HG02763 (cell line): ENCODE data around the gene RBBP4.

ENCODE experiments used
- ATAC-seq: cut with Tn5 transposase; IDR thresholded peaks from one replicate; pipeline ENCODE4 v1.9.1; 2021; ENCODE audit warnings: mild to moderate bottlenecking, moderate library complexity; ENCODE audit not compliant: unreplicated experiment

The RBBP4 gene

DNA sequence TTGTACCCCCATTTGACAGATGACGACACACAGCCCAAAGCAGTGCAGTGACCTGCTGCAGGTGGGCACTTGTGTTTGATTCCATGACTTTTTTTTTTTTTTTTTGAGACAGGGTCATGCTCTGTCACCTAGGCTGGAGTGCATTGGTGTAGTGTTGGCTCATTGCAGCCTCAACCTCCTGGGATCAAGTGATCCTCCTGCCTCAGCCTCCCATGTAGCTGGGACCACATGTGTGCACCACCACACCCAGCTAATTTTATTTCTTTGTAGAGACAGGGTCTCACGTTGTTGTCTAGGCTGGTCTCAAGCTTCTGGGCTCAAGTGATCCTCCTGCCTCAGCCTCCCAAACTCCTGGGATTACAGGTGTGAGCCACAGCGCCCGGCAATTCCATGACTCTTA, 66.5 kb downstream of the RBBP4 start:
- ATAC-seq, result no peak

GRCh38 chr1:32718036-32718435, 67.0 kb downstream of the RBBP4 start:
- no peak for ATAC-seq

DNA sequence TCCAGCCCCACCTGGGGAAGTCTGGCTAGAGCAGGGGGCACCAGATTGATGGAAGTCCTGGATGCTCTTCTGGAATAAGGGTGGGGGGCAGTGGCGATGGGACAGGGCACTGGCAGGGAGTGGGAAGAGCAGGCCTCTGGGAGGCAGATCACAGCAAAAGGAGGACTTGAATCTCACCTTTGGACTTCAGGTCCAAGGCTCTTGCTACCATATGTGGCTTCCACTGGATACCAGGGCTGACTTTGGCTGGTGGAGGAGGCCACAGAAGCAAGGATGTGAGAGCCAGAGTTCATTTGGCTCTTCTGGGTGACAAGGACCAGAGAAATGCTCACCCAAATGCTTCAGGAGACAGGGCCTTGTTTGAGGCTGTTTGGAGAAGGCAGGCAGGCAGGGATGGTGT, 67.5 kb downstream of the RBBP4 start:
- no peak for ATAC-seq

DNA sequence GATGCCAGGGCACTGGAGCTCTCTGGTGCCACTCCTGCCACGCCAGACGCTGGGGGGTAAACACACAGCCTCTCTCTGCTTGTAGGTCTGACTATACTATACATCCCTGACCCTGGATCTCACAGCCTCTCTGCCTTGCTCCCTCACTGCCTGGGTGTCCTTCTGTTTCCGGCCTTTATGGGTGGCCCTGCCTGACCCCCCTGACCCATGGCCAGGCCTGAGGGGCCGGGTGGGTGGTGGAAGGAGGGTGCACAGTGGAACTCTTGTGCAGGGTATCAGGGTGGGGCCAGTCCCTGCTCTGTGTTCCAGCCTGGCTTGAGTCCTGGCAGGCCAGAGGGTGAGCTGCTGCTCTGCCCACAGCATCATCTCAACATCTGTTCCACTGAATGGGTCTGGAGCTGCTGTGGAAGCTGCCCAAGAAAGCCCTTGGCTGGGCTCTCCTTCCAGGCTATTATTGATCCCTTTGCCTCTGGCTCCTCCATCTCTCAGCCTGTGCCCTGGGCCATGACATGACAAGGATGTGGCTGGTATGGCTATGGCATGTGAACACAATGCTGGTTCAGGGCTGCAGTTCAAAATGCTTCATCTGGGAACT, 68.8 kb downstream of the RBBP4 start:
- ATAC-seq, result no peak

DNA sequence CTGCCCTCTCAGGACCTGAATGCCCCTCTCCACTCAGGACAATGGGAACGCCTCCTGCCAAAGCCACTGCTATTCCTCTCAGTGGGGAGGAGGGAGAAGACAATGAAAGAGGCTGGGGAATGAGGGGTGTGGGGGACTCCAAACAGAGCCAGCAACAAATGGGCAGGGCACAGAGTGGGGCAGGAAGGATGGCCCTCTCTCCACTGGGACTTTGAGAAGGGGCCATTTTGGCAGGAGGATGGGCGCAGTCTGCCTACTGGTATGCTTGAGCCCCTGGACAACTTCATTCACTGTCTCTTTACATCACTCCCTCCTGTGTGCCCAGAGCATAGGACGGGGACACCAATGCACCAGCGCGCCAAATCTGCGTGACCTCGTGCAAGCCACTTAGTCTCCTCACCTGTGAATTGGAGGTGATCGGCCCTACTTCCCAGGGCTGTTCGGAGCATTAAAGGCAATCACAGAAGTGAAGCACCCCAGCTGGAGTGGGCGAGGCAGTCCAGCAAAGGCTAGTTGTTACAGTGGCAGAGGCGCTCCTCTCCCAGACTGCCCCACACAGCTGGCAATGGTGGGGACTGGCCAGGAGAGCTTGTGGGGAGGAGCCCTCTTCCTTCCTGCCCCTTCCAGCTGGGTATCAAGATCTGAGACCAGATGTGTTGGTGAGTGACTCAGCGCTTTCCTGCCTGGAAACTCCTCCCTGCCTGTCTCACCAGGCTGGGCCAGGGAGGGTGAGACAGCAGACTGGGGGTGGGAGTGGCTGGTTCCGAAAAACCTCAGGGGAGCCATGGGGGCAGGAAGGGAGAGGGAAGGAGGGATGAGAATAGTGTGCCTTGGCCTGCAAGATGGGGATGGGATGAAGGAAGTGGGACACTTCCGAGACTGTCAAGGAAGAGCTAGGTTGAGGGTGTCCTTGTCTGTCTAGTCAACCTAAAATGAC, 73.9 kb downstream of the RBBP4 start:
- no peak for ATAC-seq

DNA sequence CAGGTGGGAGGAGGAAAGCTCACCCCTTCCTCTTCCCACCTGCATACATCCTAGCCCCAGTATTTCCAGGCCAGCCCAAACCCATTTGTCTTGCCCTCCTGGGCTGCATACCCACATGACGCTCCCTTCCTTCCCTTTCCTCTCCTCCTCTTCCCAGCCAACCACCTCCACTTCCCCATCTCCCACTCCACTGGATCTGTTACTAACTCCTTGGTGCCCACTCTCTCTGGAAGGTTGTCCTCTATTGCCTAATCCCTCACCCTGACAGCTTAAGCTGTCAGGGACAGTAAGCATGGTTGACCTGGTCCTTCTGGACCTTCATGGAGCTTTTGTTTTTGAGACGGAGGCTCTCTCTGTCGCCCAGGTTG, 74.6 kb downstream of the RBBP4 start:
- ATAC-seq, result no peak

GRCh38 chr1:32727876-32728275, 76.9 kb downstream of the RBBP4 start:
- no peak for ATAC-seq

- no peak for ATAC-seq
Measured at GRCh38 chr1:32728413-32729077, 77.5 kb downstream of the RBBP4 start.

DNA sequence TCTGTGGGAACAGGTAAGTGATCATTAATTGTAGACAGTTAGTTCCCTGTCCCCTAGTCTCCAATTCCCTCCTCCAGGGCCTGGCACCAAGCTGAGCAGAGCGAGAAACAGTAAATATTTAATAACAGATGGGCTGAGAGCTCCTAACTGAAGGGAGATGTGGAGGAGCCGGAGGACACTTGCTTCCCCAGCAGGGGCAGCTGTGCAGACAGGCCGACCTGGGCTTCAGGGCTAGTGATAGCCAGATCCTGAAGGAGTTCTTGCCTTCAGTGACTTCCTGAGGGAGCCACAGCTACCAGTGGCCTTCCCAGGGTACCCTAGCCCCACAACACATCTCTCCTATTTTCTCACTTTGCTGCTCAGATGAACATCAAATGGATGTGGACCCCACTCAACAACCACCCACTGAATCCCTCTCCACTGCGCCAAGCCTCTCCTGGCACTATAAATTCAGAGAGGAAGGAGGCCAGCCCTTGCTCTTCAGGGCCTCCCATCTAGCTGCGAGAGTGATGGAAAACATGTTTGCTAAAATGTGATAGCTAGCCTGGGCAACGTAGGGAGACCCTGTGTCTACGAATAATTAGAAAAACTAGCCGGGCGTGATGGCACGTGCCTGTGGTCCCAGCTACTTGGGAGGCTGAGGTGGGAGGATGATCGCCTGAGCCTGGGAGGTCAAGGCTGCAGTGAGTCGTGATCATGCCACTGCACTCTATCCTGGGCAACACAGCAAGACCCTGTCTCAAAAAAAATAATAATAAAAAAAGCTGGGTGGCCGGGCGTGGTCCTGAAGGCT, 78.4 kb downstream of the RBBP4 start:
- no peak for ATAC-seq

DNA sequence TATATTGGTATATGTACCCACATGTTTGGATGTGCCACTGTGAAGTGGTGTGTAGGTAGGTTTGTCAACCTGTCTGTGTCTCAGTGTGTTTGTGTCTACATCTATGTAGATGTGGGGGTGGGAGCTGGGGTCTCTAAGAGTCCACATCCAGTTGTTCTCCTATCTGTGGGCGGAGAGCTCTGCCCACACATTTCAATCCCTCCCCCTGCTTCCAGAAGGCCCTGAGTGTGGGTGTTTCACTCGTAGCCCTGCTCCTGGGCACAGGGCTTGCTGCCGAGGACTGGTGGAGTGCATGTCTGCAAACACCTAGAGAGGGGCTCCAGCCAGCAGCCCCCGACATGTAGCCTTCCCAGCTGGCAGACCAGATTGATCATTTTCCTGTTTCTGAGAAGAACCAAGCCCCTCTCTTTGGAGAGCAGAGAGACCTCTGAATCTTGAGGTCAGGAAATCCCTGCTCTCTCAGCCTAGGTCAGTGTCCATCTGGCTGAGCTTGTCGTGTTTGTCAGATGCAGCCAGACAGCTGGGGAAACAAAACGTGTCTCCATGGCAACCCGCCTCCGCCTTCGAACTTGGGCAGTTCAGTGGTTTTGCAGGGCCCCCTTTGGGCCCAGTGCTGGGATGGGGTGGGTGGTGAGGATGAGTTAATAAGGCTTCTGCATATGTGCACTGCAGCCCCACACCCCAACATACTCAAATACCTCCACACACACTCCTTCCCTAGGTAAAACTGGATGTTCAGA, 82.7 kb downstream of the RBBP4 start:
- ATAC-seq, result no peak
